BE2C (cell line): ENCODE measurements around the gene PTPRN2.

Experiments used
- DNase-seq: peaks from one replicate; pipeline ENCODE4 v3.0.0-alpha.2; 2020
- H3K27me3 ChIP-seq: fragments of 250-450 bp; sonication (Bioruptor Pico); 2 replicates; pipeline ENCODE4 v1.5.1; 2020; ENCODE audit warnings: mild to moderate bottlenecking
- H3K36me3 ChIP-seq: fragments of 250-450 bp; sonication (Bioruptor Pico); 2 replicates; pipeline ENCODE4 v1.5.1; 2020; ENCODE audit warnings: mild to moderate bottlenecking
- H3K4me1 ChIP-seq: fragments of 250-450 bp; sonication (Bioruptor Pico); 2 replicates; pipeline ENCODE4 v1.5.1; 2020
- H3K4me3 ChIP-seq: 2 replicates; pipeline ENCODE4 v1.5.1; 2011; ENCODE audit warnings: low read depth, low read length
- H3K9me3 ChIP-seq: fragments of 250-450 bp; sonication (Bioruptor Pico); 2 replicates; pipeline ENCODE4 v1.5.1; 2020
- TF ChIP-seq, protein P1 (sequence below): IDR thresholded peaks from 2 replicates; pipeline ENCODE4 v1.5.1; 2012; ENCODE audit warnings: mild to moderate bottlenecking, low read depth, low read length

PTPRN2 gene

DNA sequence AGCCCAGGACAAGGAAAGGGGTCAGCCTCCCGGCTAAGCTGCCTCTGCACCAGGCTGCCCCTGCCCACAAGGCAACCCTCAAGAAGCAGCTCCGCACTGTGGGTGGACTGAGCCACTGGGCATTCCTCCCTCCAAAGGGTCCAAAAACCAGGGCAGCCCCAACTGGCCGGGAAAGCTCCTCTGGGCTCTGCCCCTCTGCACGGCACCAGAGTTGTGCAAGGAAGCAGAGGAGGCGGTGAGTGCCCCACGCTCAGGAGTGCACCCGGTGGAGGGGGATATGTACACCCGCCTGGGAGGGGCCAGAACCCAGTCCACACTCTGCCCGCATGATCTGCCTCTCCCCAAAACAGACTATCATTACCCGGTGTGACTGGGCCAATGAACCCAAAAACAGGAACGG, 43.8 kb downstream of the PTPRN2 start:
- no peak overlapping the region for H3K4me3 ChIP-seq
- no peaks in the 10 kb centered on the region for H3K36me3 ChIP-seq
- H3K9me3 ChIP-seq: no peaks in the 10 kb centered on the region
- TF ChIP-seq, protein P1, sequence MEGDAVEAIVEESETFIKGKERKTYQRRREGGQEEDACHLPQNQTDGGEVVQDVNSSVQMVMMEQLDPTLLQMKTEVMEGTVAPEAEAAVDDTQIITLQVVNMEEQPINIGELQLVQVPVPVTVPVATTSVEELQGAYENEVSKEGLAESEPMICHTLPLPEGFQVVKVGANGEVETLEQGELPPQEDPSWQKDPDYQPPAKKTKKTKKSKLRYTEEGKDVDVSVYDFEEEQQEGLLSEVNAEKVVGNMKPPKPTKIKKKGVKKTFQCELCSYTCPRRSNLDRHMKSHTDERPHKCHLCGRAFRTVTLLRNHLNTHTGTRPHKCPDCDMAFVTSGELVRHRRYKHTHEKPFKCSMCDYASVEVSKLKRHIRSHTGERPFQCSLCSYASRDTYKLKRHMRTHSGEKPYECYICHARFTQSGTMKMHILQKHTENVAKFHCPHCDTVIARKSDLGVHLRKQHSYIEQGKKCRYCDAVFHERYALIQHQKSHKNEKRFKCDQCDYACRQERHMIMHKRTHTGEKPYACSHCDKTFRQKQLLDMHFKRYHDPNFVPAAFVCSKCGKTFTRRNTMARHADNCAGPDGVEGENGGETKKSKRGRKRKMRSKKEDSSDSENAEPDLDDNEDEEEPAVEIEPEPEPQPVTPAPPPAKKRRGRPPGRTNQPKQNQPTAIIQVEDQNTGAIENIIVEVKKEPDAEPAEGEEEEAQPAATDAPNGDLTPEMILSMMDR: no peak
- DNase-seq: no peak
- H3K27me3 ChIP-seq: no peaks in the 10 kb centered on the region
- H3K4me1 ChIP-seq: no peaks in the 10 kb centered on the region

DNA sequence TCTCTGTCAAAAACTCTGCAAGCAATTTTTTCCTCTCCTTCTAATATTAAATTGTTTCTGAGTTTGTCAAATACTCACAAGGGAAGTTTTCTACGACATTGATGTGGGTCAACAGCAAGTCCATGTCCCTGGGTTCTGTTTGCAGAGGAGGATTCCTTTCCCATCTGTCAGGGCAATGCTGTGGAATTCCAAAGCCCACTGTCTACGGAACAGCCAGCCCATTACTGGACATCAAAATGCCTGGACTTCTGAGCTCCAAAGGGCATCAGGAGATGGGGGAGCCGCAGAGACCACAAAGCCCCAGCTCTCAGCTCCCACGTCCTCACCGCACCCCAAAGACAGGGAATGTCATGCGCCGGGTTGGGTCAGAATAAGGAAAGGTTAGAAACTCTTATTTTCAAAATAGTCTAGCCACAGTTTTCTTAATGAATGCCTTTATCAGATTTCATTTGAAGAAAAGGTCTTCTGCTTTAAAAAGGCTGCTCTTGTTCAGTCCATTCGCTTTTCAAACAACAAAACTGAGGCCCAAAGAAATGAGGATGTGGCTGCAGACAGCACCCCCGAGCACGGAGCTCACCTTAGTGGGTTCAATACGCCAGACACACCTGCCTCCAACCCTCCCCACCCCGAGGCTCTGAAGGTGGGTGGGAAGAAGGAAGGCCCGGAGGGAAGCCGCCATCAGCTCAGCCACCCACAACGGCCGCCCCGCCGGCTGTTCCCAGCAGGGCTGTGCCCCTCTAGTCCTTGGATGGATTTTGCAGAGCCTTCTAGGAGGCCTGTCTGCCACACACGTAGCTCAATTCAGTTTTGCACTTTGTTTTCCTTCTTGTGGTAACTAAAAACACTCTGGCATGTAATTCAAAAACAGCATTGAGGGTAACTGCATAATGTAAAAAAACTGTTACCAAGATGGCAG, 44.7 kb downstream of the PTPRN2 start:
- Histone ChIP-seq H3K4me1 (no peaks in the 10 kb centered on the region), H3K27me3 (no peaks in the 10 kb centered on the region), H3K4me3 (no peak overlapping the region), H3K36me3 (no peaks in the 10 kb centered on the region), H3K9me3 (no peaks in the 10 kb centered on the region)
- no peak for DNase-seq
- TF ChIP-seq, protein P1: no peak

DNA sequence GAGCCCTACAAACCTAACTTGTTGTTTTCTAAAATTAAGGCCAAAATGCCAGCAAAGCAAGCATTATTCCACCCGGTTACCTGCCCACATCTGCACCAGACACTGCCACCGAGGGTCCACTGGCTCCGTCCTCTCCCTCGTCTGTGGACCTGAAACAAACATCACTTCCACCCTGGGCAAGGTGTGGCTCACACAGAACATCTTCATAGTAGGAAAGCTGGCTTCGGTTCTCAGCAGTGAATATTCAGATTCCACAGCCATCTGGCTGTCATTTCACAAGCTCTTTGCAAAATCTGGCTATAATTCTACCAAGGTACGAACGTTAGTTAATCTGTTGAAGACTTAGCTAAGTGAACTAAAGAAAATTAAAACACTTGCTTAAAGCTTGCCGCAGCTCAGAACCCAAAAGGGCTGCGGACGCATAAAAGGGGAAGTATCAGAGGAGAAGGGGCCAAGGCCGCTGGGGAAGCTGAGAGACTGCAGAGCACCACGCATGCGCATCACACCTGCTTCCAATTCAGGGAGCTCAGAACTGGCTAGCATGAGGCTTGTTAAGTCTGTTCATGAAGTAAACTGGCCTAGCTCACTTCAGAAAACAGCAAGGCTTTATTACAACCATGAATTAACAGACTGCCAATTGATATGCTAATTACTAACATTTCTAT, 46.1 kb downstream of the PTPRN2 start:
- TF ChIP-seq, protein P1: no peak
- no peaks in the 10 kb centered on the region for H3K4me1 ChIP-seq
- H3K27me3 ChIP-seq: no peaks in the 10 kb centered on the region

DNA sequence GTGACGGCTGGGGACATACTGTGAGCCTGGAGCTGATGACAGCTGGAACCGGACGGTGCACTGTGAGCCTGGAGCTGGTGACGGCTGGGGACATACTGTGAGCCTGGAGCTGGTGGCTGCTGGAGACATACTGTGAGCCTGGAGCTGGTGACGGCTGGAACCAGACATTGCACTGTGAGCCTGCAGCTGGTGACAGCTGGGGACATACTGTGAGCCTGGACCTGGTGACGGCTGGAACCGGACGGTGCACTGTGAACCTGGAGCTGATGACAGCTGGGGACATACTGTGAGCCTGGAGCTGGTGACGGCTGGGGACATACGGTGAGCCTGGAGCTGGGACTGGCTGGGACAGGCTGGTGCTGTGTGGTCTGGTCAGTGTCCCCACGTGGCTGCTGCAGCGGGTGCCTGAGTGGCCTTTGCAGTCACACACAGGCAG, 47.9 kb downstream of the PTPRN2 start:
- H3K36me3 ChIP-seq: no peaks in the 10 kb centered on the region
- no peaks in the 10 kb centered on the region for H3K9me3 ChIP-seq
- H3K4me1 ChIP-seq: no peaks in the 10 kb centered on the region
- H3K27me3 ChIP-seq: no peaks in the 10 kb centered on the region
- H3K4me3 ChIP-seq: no peak overlapping the region
- TF ChIP-seq, protein P1: no peak
- no peak for DNase-seq

More for the DNA sequence above, 46.1 kb downstream of the PTPRN2 start:
- Histone ChIP-seq H3K36me3 (no peaks in the 10 kb centered on the region), H3K9me3 (no peaks in the 10 kb centered on the region), H3K4me3 (no peak overlapping the region)
- DNase-seq: no peak

DNA sequence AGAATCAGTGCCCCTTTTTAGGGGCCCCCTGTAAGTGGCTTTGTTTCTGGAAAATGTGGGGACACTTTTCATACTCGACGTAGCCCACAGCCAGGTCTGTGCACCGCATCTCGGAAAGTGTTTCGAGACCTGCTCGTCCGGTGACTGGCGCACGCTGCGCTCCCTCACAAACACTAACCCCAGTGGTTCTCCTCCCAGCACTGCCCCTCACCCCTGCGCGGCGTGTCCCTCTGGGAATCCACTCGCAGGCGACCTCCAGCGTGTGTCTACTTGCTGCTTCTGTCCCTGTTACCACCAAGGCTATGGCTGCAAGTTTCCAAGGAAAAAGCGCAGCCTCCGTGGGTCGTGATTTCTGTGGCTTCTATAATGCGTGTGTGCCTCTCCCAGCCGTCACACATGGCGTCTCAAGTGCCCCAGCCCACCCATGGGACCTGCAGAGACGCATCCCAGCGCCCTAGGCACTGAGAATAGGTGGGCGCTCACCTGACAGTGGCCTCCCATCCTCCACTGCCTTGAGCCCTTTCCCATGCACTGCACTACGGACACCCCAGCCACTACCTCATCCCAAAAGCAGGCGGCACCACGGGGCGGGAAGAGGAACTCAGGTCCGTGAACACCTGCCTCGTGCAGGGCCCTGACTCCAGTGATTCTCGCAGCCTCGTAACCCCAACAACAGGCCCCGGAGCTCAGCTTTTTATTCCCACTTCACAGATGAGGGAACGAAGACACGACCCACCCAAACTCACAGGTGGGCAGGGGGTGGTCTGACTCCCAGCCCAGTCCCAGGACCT, 49.3 kb downstream of the PTPRN2 start:
- no peaks in the 10 kb centered on the region for H3K27me3 ChIP-seq
- H3K9me3 ChIP-seq: no peaks in the 10 kb centered on the region
- no peaks in the 10 kb centered on the region for H3K4me1 ChIP-seq
- H3K4me3 ChIP-seq: no peak overlapping the region
- no peaks in the 10 kb centered on the region for H3K36me3 ChIP-seq
- TF ChIP-seq, protein P1: no peak
- DNase-seq: no peak
